GM23338 (cell line): ENCODE results near the gene OFD1. TPM values are rescaled to one million over a fixed set of nuclear protein-coding genes. Genes with fewer than 3 reads are reported as not detected.

Source experiments
- POLR2AphosphoS5 ChIP-seq: IDR thresholded peaks from 2 replicates; pipeline ENCODE4 v1.6.1; 2016; ENCODE audit warnings: antibody characterized with exemption, low read depth
- STAT1 ChIP-seq: IDR thresholded peaks from one replicate; pipeline ENCODE4 v1.6.1; 2016; ENCODE audit warnings: antibody characterized with exemption; ENCODE audit not compliant: unreplicated experiment
- ZNF331 ChIP-seq: fragments of 250-450 bp; sonication (Bioruptor Pico); IDR thresholded peaks from 2 replicates; pipeline ENCODE4 v1.5.0; 2020; ENCODE audit warnings: low read depth, mild to moderate bottlenecking, moderate library complexity
- polyA plus RNA-seq: library from polyadenylated mRNA; unstranded; fragments of >200 nt; fragmentation: Nextera tagmentation; extraction: Ambion mirVana; gene quantifications from 2 replicates; pipeline ENCODE4 v1.2.1, GENCODE V29; 2016
- total RNA-seq: library from RNA; depleted of rRNA; stranded (reverse); fragments of >200 nt; shearing (Covaris generic); gene quantifications from 2 replicates; pipeline ENCODE4 v1.2.3, GENCODE V29; 2014
- TF ChIP-seq, protein P1 (sequence below): fragments of 250-450 bp; sonication (Bioruptor Pico); IDR thresholded peaks from 2 replicates; pipeline ENCODE4 v1.5.0; 2020; ENCODE audit warnings: mild to moderate bottlenecking, moderate library complexity
- TF ChIP-seq, protein P2 (sequence below): IDR thresholded peaks from one replicate; pipeline ENCODE4 v1.6.1; 2018; ENCODE audit warnings: antibody characterized with exemption; ENCODE audit not compliant: unreplicated experiment
- TF ChIP-seq, protein P3 (sequence below): IDR thresholded peaks from 2 replicates; pipeline ENCODE4 v1.6.1; 2016; ENCODE audit warnings: antibody characterized with exemption

Gene OFD1
- total and polyA plus RNA-seq, 2 experiments from 2014 or later, result 21.2 to 55.0 TPM

DNA sequence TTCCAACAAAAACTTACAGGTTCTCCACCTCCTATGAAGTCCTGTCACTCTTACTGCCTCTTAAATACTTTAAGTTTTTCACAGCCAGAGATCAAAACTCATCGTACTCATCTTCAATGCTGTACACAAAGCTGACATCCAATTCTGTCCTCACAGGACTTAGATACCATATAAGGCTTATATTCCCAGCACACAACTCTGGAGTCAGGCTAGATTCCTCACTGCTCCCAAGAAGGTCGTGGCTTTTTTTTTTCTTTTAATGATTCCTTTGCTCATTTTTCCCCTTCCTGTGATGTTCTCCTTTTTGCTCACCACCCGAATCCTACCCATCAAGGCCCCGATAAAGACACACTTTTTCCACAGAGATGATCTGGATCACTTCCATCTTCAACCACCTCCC, 1.0 kb upstream of the OFD1 start (continued):
- TF ChIP-seq, protein P1, sequence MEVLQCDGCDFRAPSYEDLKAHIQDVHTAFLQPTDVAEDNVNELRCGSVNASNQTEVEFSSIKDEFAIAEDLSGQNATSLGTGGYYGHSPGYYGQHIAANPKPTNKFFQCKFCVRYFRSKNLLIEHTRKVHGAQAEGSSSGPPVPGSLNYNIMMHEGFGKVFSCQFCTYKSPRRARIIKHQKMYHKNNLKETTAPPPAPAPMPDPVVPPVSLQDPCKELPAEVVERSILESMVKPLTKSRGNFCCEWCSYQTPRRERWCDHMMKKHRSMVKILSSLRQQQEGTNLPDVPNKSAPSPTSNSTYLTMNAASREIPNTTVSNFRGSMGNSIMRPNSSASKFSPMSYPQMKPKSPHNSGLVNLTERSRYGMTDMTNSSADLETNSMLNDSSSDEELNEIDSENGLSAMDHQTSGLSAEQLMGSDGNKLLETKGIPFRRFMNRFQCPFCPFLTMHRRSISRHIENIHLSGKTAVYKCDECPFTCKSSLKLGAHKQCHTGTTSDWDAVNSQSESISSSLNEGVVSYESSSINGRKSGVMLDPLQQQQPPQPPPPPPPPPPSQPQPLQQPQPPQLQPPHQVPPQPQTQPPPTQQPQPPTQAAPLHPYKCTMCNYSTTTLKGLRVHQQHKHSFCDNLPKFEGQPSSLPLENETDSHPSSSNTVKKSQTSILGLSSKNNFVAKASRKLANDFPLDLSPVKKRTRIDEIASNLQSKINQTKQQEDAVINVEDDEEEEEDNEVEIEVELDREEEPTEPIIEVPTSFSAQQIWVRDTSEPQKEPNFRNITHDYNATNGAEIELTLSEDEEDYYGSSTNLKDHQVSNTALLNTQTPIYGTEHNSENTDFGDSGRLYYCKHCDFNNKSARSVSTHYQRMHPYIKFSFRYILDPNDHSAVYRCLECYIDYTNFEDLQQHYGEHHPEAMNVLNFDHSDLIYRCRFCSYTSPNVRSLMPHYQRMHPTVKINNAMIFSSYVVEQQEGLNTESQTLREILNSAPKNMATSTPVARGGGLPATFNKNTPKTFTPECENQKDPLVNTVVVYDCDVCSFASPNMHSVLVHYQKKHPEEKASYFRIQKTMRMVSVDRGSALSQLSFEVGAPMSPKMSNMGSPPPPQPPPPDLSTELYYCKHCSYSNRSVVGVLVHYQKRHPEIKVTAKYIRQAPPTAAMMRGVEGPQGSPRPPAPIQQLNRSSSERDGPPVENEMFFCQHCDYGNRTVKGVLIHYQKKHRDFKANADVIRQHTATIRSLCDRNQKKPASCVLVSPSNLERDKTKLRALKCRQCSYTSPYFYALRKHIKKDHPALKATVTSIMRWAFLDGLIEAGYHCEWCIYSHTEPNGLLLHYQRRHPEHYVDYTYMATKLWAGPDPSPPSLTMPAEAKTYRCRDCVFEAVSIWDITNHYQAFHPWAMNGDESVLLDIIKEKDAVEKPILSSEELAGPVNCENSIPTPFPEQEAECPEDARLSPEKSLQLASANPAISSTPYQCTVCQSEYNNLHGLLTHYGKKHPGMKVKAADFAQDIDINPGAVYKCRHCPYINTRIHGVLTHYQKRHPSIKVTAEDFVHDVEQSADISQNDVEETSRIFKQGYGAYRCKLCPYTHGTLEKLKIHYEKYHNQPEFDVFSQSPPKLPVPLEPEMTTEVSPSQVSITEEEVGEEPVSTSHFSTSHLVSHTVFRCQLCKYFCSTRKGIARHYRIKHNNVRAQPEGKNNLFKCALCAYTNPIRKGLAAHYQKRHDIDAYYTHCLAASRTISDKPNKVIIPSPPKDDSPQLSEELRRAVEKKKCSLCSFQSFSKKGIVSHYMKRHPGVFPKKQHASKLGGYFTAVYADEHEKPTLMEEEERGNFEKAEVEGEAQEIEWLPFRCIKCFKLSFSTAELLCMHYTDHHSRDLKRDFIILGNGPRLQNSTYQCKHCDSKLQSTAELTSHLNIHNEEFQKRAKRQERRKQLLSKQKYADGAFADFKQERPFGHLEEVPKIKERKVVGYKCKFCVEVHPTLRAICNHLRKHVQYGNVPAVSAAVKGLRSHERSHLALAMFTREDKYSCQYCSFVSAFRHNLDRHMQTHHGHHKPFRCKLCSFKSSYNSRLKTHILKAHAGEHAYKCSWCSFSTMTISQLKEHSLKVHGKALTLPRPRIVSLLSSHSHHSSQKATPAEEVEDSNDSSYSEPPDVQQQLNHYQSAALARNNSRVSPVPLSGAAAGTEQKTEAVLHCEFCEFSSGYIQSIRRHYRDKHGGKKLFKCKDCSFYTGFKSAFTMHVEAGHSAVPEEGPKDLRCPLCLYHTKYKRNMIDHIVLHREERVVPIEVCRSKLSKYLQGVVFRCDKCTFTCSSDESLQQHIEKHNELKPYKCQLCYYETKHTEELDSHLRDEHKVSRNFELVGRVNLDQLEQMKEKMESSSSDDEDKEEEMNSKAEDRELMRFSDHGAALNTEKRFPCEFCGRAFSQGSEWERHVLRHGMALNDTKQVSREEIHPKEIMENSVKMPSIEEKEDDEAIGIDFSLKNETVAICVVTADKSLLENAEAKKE (CRISPR knock-in tag), result no peak
- TF ChIP-seq ZNF331 (CRISPR knock-in tag) (no peak), POLR2AphosphoS5 (no peak), STAT1 (no peak)
- TF ChIP-seq, protein P2, sequence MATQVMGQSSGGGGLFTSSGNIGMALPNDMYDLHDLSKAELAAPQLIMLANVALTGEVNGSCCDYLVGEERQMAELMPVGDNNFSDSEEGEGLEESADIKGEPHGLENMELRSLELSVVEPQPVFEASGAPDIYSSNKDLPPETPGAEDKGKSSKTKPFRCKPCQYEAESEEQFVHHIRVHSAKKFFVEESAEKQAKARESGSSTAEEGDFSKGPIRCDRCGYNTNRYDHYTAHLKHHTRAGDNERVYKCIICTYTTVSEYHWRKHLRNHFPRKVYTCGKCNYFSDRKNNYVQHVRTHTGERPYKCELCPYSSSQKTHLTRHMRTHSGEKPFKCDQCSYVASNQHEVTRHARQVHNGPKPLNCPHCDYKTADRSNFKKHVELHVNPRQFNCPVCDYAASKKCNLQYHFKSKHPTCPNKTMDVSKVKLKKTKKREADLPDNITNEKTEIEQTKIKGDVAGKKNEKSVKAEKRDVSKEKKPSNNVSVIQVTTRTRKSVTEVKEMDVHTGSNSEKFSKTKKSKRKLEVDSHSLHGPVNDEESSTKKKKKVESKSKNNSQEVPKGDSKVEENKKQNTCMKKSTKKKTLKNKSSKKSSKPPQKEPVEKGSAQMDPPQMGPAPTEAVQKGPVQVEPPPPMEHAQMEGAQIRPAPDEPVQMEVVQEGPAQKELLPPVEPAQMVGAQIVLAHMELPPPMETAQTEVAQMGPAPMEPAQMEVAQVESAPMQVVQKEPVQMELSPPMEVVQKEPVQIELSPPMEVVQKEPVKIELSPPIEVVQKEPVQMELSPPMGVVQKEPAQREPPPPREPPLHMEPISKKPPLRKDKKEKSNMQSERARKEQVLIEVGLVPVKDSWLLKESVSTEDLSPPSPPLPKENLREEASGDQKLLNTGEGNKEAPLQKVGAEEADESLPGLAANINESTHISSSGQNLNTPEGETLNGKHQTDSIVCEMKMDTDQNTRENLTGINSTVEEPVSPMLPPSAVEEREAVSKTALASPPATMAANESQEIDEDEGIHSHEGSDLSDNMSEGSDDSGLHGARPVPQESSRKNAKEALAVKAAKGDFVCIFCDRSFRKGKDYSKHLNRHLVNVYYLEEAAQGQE, result no peak
- TF ChIP-seq, protein P3, sequence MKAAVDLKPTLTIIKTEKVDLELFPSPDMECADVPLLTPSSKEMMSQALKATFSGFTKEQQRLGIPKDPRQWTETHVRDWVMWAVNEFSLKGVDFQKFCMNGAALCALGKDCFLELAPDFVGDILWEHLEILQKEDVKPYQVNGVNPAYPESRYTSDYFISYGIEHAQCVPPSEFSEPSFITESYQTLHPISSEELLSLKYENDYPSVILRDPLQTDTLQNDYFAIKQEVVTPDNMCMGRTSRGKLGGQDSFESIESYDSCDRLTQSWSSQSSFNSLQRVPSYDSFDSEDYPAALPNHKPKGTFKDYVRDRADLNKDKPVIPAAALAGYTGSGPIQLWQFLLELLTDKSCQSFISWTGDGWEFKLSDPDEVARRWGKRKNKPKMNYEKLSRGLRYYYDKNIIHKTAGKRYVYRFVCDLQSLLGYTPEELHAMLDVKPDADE, result no peak
